ENCODE data around the gene KAT6B.

The KAT6B gene

GRCh38 chr10:74821501-74821900, 4.9 kb upstream of the KAT6B start:
- DNase-seq, result no peak
- in situ Hi-C loops (cut with HindIII; ENCODE audit: low pct_ligation_motif_present, low pct_unique_long_range_greater_than_20kb, low sequenced_read_pairs), result no loop called here

GRCh38 chr10:74822101-74822500, 4.3 kb upstream of the KAT6B start:
- in situ Hi-C loops (cut with HindIII; ENCODE audit: low pct_ligation_motif_present, low pct_unique_long_range_greater_than_20kb, low sequenced_read_pairs), result no loop called here
- no peak for DNase-seq

GRCh38 chr10:74822521-74823089, 3.8 kb upstream of the KAT6B start:
- no peak for DNase-seq
- in situ Hi-C loops (cut with HindIII; ENCODE audit: low pct_ligation_motif_present, low pct_unique_long_range_greater_than_20kb, low sequenced_read_pairs), result no loop called here

- in situ Hi-C loops (cut with HindIII; ENCODE audit: low pct_ligation_motif_present, low pct_unique_long_range_greater_than_20kb, low sequenced_read_pairs), result no loop called here
Observed at GRCh38 chr10:74823791-74824183, 2.6 kb upstream of the KAT6B start.

GRCh38 chr10:74824184-74824899, 2.1 kb upstream of the KAT6B start:
- in situ Hi-C loops (cut with HindIII; ENCODE audit: low pct_ligation_motif_present, low pct_unique_long_range_greater_than_20kb, low sequenced_read_pairs), result no loop called here
- DNase-seq, result no peak

More at GRCh38 chr10:74823791-74824183, 2.6 kb upstream of the KAT6B start:
- no peak for DNase-seq

- in situ Hi-C loops (cut with HindIII; ENCODE audit: low pct_ligation_motif_present, low pct_unique_long_range_greater_than_20kb, low sequenced_read_pairs), result no loop called here
- DNase-seq, result peak; percentile 10
Observed at GRCh38 chr10:74824900-74825370, 1.5 kb upstream of the KAT6B start.

GRCh38 chr10:74825371-74826141, 844 bp upstream of the KAT6B start:
- in situ Hi-C loops (cut with HindIII; ENCODE audit: low pct_ligation_motif_present, low pct_unique_long_range_greater_than_20kb, low sequenced_read_pairs), result no loop called here
- DNase-seq, result peak; percentile 51

- in situ Hi-C loops (cut with HindIII; ENCODE audit: low pct_ligation_motif_present, low pct_unique_long_range_greater_than_20kb, low sequenced_read_pairs), result no loop called here
- no peak for DNase-seq
Observed at GRCh38 chr10:74827045-74827441, 643 bp downstream of the KAT6B start.

GRCh38 chr10:74827694-74828093, 1.3 kb downstream of the KAT6B start:
- in situ Hi-C loops (cut with HindIII; ENCODE audit: low pct_ligation_motif_present, low pct_unique_long_range_greater_than_20kb, low sequenced_read_pairs), result no loop called here
- no peak for DNase-seq

- in situ Hi-C loops (cut with HindIII; ENCODE audit: low pct_ligation_motif_present, low pct_unique_long_range_greater_than_20kb, low sequenced_read_pairs), result no loop called here
- no peak for DNase-seq
Observed at GRCh38 chr10:74828946-74829345, 2.5 kb downstream of the KAT6B start.

- DNase-seq, result no peak
Observed at GRCh38 chr10:74831518-74832120, 5.2 kb downstream of the KAT6B start.

GRCh38 chr10:74835963-74836362, 9.6 kb downstream of the KAT6B start:
- no peak for DNase-seq
- in situ Hi-C loops (cut with HindIII; ENCODE audit: low pct_ligation_motif_present, low pct_unique_long_range_greater_than_20kb, low sequenced_read_pairs), result no loop called here

More at GRCh38 chr10:74831518-74832120, 5.2 kb downstream of the KAT6B start:
- in situ Hi-C loops (cut with HindIII; ENCODE audit: low pct_ligation_motif_present, low pct_unique_long_range_greater_than_20kb, low sequenced_read_pairs), result no loop called here

- in situ Hi-C loops (cut with HindIII; ENCODE audit: low pct_ligation_motif_present, low pct_unique_long_range_greater_than_20kb, low sequenced_read_pairs), result no loop called here
- no peak for DNase-seq
Observed at GRCh38 chr10:74836877-74837276, 10.5 kb downstream of the KAT6B start.

- no peak for DNase-seq
- in situ Hi-C loops (cut with HindIII; ENCODE audit: low pct_ligation_motif_present, low pct_unique_long_range_greater_than_20kb, low sequenced_read_pairs), result no loop called here
Observed at GRCh38 chr10:74837743-74838142, 11.3 kb downstream of the KAT6B start.

GRCh38 chr10:74839708-74840107, 13.3 kb downstream of the KAT6B start:
- DNase-seq, result no peak
- in situ Hi-C loops (cut with HindIII; ENCODE audit: low pct_ligation_motif_present, low pct_unique_long_range_greater_than_20kb, low sequenced_read_pairs), result no loop called here

GRCh38 chr10:74841265-74841973, 15.0 kb downstream of the KAT6B start:
- no peak for DNase-seq
- in situ Hi-C loops (cut with HindIII; ENCODE audit: low pct_ligation_motif_present, low pct_unique_long_range_greater_than_20kb, low sequenced_read_pairs), result no loop called here

- DNase-seq, result no peak
- in situ Hi-C loops (cut with HindIII; ENCODE audit: low pct_ligation_motif_present, low pct_unique_long_range_greater_than_20kb, low sequenced_read_pairs), result no loop called here
Observed at GRCh38 chr10:74842301-74842954, 16.0 kb downstream of the KAT6B start.

- in situ Hi-C loops (cut with HindIII; ENCODE audit: low pct_ligation_motif_present, low pct_unique_long_range_greater_than_20kb, low sequenced_read_pairs), result no loop called here
Observed at GRCh38 chr10:74846958-74847357, 20.6 kb downstream of the KAT6B start.

More at GRCh38 chr10:74846958-74847357, 20.6 kb downstream of the KAT6B start:
- DNase-seq, result no peak

Measured in ACHN (cell line).